HepG2 (cell line): ENCODE data around the gene STX1B. TPM values are rescaled to one million over a fixed set of nuclear protein-coding genes. Genes with fewer than 3 reads are reported as not detected.

Experiments used
- AHR ChIP-seq: IDR thresholded peaks from 2 replicates; pipeline ENCODE4 v1.6.1; 2018; ENCODE audit warnings: missing genetic modification reagents, missing compliant biosample characterization
- GATA4 ChIP-seq: sonication (generic); IDR thresholded peaks from 2 replicates; pipeline ENCODE4 v1.6.1; 2016; ENCODE audit warnings: antibody characterized with exemption, low read depth, borderline replicate concordance
- GATAD1 ChIP-seq: IDR thresholded peaks from 2 replicates; pipeline ENCODE4 v1.6.1; 2016; ENCODE audit warnings: missing genetic modification reagents, missing compliant biosample characterization
- NFE2 ChIP-seq: sonication (generic); formaldehyde crosslinking; IDR thresholded peaks from 2 replicates; pipeline ENCODE4 v1.4.0; 2020; ENCODE audit warnings: missing genetic modification reagents
- NFE2L2 ChIP-seq: fragments of 150-350 bp; IDR thresholded peaks from 2 replicates; pipeline ENCODE4 v1.6.1; 2014; ENCODE audit warnings: low read length
- NFIC ChIP-seq: IDR thresholded peaks from 2 replicates; pipeline ENCODE4 v1.6.1; 2012; ENCODE audit warnings: mild to moderate bottlenecking, low read length, inconsistent platforms
- PAWR ChIP-seq: sonication (generic); formaldehyde crosslinking; IDR thresholded peaks from 2 replicates; pipeline ENCODE4 v1.4.0; 2020; ENCODE audit warnings: missing genetic modification reagents, mild to moderate bottlenecking, borderline replicate concordance
- PTBP1 ChIP-seq: fragments of 200-400 bp; formaldehyde crosslinking; IDR thresholded peaks from 2 replicates; pipeline ENCODE4 v1.6.1; 2018; ENCODE audit warnings: low read length, low read depth; ENCODE audit not compliant: poor library complexity, severe bottlenecking
- SNAPC2 ChIP-seq: sonication (generic); formaldehyde crosslinking; IDR thresholded peaks from 2 replicates; pipeline ENCODE4 v1.8.1; 2022; ENCODE audit warnings: mild to moderate bottlenecking, missing genetic modification reagents
- SRSF4 ChIP-seq: fragments of 200-400 bp; formaldehyde crosslinking; IDR thresholded peaks from one replicate; pipeline ENCODE4 v1.6.1; 2018; ENCODE audit warnings: mild to moderate bottlenecking, low read depth, low read length, moderate library complexity; ENCODE audit not compliant: poor library complexity, severe bottlenecking
- THYN1 ChIP-seq: sonication (generic); formaldehyde crosslinking; IDR thresholded peaks from 2 replicates; pipeline ENCODE4 v1.8.1; 2023; ENCODE audit warnings: low read depth, mild to moderate bottlenecking, moderate library complexity, missing genetic modification reagents, borderline replicate concordance
- XBP1 ChIP-seq: sonication (generic); formaldehyde crosslinking; IDR thresholded peaks from 2 replicates; pipeline ENCODE4 v1.5.0; 2020; ENCODE audit warnings: missing genetic modification reagents
- ZEB1 ChIP-seq: IDR thresholded peaks from 2 replicates; pipeline ENCODE4 v1.6.1; 2012; ENCODE audit warnings: mild to moderate bottlenecking, low read depth, inconsistent platforms; ENCODE audit not compliant: insufficient replicate concordance
- ZFP36 ChIP-seq: fragments of 150-350 bp; IDR thresholded peaks from 2 replicates; pipeline ENCODE4 v1.6.1; 2018; ENCODE audit warnings: borderline replicate concordance, low read length, low read depth; ENCODE audit not compliant: partially characterized antibody
- ZFYVE20 ChIP-seq: sonication (generic); formaldehyde crosslinking; IDR thresholded peaks from 2 replicates; pipeline ENCODE4 v1.8.0; 2023; ENCODE audit warnings: low read depth, mild to moderate bottlenecking, moderate library complexity, missing genetic modification reagents, borderline replicate concordance
- ZNF253 ChIP-seq: sonication (generic); formaldehyde crosslinking; IDR thresholded peaks from 2 replicates; pipeline ENCODE4 v1.8.0; 2022; ENCODE audit warnings: mild to moderate bottlenecking, missing genetic modification reagents, borderline replicate concordance
- ZNF296 ChIP-seq: sonication (generic); formaldehyde crosslinking; conservative IDR thresholded peaks from 2 replicates; pipeline ENCODE4 v1.5.0; 2020; ENCODE audit warnings: mild to moderate bottlenecking, missing genetic modification reagents
- ZNF563 ChIP-seq: sonication (generic); formaldehyde crosslinking; IDR thresholded peaks from 2 replicates; pipeline ENCODE4 v1.8.0; 2022; ENCODE audit warnings: mild to moderate bottlenecking, moderate library complexity, missing genetic modification reagents
- ZNF598 ChIP-seq: sonication (generic); formaldehyde crosslinking; IDR thresholded peaks from 2 replicates; pipeline ENCODE4 v1.5.1; 2020; ENCODE audit warnings: mild to moderate bottlenecking, missing genetic modification reagents, borderline replicate concordance
- ZNF746 ChIP-seq: sonication (generic); formaldehyde crosslinking; IDR thresholded peaks from 2 replicates; pipeline ENCODE4 v1.8.0; 2022; ENCODE audit warnings: mild to moderate bottlenecking, missing genetic modification reagents
- polyA plus RNA-seq, 8 experiments: library from polyadenylated mRNA; depleted of rRNA in 3 of 8; stranded (reverse) in 7 of 8; unstranded in 1 of 8; fragments of >200 nt; fragmentation: Illumina TruSeq in 4 of 8; extraction: Trizol in 4 of 8; gene quantifications; 2 replicates each; pipeline versions ENCODE4 v1.2.1 to v1.2.3, GENCODE V29; 2011 to 2016; ENCODE audit warnings: low read depth in 4 of 8, missing spikeins in 1 of 8, mixed read lengths in 1 of 8; ENCODE audit not compliant: insufficient read depth in 1 of 8
- total RNA-seq, 5 experiments: library from RNA; depleted of rRNA; stranded (reverse); fragments of >200 nt; fragmentation: Illumina TruSeq; extraction: Trizol; gene quantifications; 2 replicates each; pipeline ENCODE4 v1.2.3, GENCODE V29; 2016; ENCODE audit warnings: low read depth in 1 of 5
- TF ChIP-seq, protein P1 (sequence below): sonication (generic); formaldehyde crosslinking; IDR thresholded peaks from 2 replicates; pipeline ENCODE4 v1.4.0; 2020; ENCODE audit warnings: missing genetic modification reagents
- TF ChIP-seq, protein P2 (sequence below): sonication (generic); formaldehyde crosslinking; IDR thresholded peaks from 2 replicates; pipeline ENCODE4 v1.4.0; 2020; ENCODE audit warnings: missing genetic modification reagents
- TF ChIP-seq, protein P3 (sequence below): sonication (generic); formaldehyde crosslinking; IDR thresholded peaks from 2 replicates; pipeline ENCODE4 v1.9.0; 2021; ENCODE audit warnings: missing genetic modification reagents, borderline replicate concordance
- TF ChIP-seq, protein P4 (sequence below): sonication (generic); formaldehyde crosslinking; IDR thresholded peaks from 2 replicates; pipeline ENCODE4 v1.5.0; 2020; ENCODE audit warnings: missing genetic modification reagents

Gene STX1B
- total and polyA plus RNA-seq, 2 of the 13 experiments (the other 11 are each of a cell fraction or from before 2014, with no cell fraction given), result 2.1 to 3.0 TPM

DNA sequence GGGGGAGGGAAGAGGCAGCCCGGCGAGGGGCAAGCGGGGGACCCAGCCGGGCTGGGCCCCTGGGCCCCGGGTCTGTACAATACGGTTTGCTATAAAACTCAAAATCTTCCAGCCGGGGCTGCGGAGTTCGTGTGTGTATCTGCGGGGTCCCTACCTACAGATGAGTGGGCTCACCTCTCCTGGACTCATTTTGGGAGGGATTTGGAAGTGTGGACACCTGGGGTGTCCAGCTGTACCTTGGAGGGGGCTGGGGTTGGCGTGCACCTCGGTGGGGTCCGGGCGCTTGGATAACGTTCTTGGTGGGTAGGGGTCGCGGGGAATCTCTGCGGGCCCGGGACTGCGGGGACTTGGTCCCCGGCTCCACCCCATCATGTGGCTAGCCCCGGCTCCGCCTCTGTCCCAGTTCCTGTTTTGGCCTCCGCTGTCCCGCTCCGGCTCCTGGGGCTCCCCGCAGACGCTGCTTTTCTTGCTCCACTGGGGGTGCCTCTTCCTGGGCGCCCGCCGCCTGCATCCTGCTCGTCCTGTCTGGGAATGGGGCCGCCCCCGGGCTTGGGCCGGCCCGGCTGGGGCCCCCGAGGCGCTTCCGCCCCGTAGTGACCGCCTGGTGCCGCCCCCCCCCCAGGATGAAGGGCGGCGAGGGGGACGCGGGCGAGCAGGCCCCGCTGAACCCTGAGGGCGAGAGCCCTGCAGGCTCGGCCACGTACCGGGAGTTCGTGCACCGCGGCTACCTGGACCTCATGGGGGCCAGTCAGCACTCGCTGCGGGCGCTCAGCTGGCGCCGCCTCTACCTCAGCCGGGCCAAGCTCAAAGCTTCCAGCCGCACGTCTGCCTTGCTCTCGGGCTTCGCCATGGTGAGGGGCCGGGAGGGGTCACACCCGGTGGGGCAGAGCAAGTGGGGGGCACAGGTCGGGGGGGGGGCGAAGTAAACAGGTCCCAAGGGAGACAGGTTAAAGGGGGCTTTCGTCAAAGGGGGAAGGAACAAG, 61.5 kb downstream of the STX1B start, which contains the start of gene ORAI3 (continued):
- peak; percentile 54; the same call in 1 of the 2 replicates for TF ChIP-seq ZNF296
- no peak for TF ChIP-seq SNAPC2 (CRISPR knock-in tag)
- TF ChIP-seq XBP1 (CRISPR knock-in tag), result no peak
- TF ChIP-seq PAWR, result no peak
- TF ChIP-seq NFE2 (CRISPR knock-in tag), result no peak
- TF ChIP-seq, protein P1, sequence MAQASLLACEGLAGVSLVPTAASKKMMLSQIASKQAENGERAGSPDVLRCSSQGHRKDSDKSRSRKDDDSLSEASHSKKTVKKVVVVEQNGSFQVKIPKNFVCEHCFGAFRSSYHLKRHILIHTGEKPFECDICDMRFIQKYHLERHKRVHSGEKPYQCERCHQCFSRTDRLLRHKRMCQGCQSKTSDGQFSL (CRISPR knock-in tag), result peak; percentile 96
- TF ChIP-seq, protein P2, sequence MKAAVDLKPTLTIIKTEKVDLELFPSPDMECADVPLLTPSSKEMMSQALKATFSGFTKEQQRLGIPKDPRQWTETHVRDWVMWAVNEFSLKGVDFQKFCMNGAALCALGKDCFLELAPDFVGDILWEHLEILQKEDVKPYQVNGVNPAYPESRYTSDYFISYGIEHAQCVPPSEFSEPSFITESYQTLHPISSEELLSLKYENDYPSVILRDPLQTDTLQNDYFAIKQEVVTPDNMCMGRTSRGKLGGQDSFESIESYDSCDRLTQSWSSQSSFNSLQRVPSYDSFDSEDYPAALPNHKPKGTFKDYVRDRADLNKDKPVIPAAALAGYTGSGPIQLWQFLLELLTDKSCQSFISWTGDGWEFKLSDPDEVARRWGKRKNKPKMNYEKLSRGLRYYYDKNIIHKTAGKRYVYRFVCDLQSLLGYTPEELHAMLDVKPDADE, result no peak; the same call in 1 of the 2 replicates
- TF ChIP-seq, protein P3, sequence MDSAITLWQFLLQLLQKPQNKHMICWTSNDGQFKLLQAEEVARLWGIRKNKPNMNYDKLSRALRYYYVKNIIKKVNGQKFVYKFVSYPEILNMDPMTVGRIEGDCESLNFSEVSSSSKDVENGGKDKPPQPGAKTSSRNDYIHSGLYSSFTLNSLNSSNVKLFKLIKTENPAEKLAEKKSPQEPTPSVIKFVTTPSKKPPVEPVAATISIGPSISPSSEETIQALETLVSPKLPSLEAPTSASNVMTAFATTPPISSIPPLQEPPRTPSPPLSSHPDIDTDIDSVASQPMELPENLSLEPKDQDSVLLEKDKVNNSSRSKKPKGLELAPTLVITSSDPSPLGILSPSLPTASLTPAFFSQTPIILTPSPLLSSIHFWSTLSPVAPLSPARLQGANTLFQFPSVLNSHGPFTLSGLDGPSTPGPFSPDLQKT (CRISPR knock-in tag), result no peak
- no peak for TF ChIP-seq THYN1 (CRISPR knock-in tag)
- TF ChIP-seq ZNF746 (CRISPR knock-in tag), result no peak; the same call in 1 of the 2 replicates
- TF ChIP-seq ZFP36, result no peak
- TF ChIP-seq ZNF253, result no peak
- TF ChIP-seq PTBP1, result peak; percentile 88
- TF ChIP-seq, protein P4, sequence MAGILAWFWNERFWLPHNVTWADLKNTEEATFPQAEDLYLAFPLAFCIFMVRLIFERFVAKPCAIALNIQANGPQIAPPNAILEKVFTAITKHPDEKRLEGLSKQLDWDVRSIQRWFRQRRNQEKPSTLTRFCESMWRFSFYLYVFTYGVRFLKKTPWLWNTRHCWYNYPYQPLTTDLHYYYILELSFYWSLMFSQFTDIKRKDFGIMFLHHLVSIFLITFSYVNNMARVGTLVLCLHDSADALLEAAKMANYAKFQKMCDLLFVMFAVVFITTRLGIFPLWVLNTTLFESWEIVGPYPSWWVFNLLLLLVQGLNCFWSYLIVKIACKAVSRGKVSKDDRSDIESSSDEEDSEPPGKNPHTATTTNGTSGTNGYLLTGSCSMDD (CRISPR knock-in tag), result no peak
- no peak for TF ChIP-seq GATA4
- TF ChIP-seq AHR (CRISPR knock-in tag), result no peak
- peak; percentile 51 for TF ChIP-seq SRSF4
- TF ChIP-seq GATAD1 (CRISPR knock-in tag), result no peak
- TF ChIP-seq NFE2L2, result no peak
- TF ChIP-seq ZEB1, result peak; percentile 23
- TF ChIP-seq ZNF598 (CRISPR knock-in tag), result no peak
- TF ChIP-seq NFIC, result no peak; the same call in 1 of the 2 replicates
- peak; percentile 74; the same call in 1 of the 2 replicates for TF ChIP-seq ZNF563 (CRISPR knock-in tag)
- TF ChIP-seq ZFYVE20 (CRISPR knock-in tag), result no peak
